Coronary artery (tissue), 2 donors: Measurements from ENCODE around the gene KRTAP10-11.

Experiments
- DNase-seq: peaks from one replicate; pipeline ENCODE4 v3.0.0-alpha.2; 2017; ENCODE audit warnings: low spot score
- H3K27ac ChIP-seq, 2 donors: fragments of 200-600 bp; sonication (generic); one replicate each; pipeline ENCODE4 v1.5.1; 2016 to 2019
- H3K4me3 ChIP-seq: fragments of 200-600 bp; sonication (generic); 2 replicates; pipeline ENCODE4 v1.5.1; 2016; ENCODE audit warnings: mild to moderate bottlenecking, moderate library complexity
- TF ChIP-seq, protein P1 (sequence below): fragments of 200-600 bp; sonication (generic); IDR thresholded peaks from one replicate; pipeline ENCODE4 v1.5.1; 2019; ENCODE audit warnings: antibody characterized with exemption

The KRTAP10-11 gene

DNA sequence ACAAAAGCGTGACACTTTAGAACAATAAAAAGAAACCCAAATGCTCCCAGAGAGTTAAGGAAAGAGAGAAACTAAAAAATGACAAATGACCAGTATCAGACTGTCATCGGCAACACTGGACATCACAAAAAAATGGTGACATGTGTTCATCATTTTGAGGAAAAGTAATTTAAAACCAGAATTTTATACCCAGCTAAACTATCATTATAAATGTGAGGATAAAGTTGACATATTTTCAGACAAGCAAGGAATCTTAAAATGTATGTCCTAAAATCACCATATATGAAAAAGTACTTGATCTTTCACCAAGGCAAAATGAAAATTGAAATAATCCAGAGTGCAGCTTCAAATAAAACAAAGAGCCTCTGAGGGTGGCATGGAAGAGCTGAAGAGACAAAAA, 1.3 kb upstream of the KRTAP10-11 start:
- H3K4me3 ChIP-seq, result no peak overlapping the region
- no peak for DNase-seq
- TF ChIP-seq, protein P1, sequence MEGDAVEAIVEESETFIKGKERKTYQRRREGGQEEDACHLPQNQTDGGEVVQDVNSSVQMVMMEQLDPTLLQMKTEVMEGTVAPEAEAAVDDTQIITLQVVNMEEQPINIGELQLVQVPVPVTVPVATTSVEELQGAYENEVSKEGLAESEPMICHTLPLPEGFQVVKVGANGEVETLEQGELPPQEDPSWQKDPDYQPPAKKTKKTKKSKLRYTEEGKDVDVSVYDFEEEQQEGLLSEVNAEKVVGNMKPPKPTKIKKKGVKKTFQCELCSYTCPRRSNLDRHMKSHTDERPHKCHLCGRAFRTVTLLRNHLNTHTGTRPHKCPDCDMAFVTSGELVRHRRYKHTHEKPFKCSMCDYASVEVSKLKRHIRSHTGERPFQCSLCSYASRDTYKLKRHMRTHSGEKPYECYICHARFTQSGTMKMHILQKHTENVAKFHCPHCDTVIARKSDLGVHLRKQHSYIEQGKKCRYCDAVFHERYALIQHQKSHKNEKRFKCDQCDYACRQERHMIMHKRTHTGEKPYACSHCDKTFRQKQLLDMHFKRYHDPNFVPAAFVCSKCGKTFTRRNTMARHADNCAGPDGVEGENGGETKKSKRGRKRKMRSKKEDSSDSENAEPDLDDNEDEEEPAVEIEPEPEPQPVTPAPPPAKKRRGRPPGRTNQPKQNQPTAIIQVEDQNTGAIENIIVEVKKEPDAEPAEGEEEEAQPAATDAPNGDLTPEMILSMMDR, result no peak
- no peak overlapping the region for H3K27ac ChIP-seq

DNA sequence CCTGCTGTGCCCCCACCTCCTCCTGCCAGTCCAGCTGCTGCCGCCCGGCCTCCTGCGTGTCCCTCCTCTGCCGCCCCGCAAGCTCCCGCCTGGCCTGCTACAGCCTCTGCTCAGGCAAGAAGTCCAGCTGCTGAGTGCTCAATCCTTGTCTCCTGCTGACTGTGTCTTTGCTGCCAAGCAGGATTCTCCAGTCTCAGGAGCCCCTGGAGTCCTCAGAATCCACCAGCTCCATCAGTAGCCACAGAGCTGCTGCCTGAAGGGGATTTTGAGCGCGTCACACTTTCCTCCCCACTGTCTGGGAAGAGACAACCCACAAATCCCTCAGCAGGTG, 973 bp downstream of the KRTAP10-11 start:
- no peak overlapping the region for H3K27ac ChIP-seq
- H3K4me3 ChIP-seq, result no peak overlapping the region
- no peak for DNase-seq
- TF ChIP-seq, protein P1, result no peak

DNA sequence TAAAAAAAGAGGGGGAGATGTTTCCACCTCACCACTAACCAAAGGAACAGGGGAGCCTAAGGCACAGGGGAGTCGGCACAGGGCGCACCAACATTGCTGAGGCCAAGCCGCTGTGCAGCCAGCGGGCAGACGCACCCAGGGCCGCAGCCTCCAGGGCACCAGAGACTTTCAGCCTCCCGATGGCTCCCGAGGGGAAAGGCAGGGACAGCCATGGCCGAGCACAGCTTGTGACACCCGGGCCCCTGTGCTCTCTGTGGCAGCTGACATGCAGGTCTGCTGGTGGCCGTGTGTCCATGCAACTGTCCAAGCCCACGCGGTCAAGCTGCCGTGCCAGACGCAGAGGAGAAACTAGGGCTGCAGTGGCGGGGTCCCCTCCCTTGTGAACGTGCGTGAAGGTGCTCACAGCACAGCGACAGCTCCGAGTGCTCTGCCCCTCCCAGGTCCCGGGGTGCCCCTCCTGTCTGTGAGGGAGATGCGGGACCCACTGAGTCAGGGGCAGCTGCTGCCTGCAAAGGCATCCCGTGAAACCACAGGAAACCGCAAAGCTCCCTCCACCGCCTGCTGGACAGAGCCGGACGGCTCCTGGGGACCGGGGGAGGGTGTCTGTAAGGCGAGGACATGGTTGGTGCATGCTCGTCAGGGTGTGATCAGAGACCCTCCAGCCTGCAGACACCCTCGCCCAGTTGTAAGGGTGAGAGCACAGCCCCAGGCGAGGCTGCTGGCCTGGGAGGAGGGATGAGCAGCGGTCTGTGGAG, 2.5 kb downstream of the KRTAP10-11 start:
- DNase-seq, result no peak
- TF ChIP-seq, protein P1, result no peak
- no peak overlapping the region for H3K27ac ChIP-seq
- no peak overlapping the region for H3K4me3 ChIP-seq

DNA sequence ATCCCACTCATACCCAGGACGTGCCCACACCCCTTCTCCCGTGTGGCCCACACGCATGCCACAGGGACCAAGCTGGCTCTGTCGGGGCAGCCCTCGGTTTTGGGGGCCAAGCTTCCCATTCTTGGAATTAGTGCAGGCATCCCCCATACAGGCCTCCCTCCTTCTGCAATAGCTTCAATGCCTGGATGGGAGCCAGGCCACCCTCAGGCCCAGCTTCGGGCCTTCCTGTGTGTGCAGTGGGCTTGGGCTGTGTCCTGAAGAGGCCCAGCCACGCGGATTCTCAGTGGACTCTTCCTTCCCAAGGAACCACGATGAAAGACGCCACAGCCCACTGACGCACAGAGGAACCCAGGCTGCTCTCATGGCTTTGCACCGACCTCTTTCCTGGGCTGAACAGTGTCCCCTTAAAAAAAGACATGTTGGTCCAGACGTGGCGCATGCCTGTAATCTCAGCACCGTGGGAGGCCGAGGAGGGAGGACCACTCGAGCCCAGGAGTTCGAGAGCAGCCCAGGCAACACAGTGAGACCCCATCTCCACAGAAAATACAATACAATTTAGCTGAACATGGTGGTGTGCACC, 3.4 kb downstream of the KRTAP10-11 start:
- DNase-seq, result no peak
- no peak overlapping the region for H3K4me3 ChIP-seq
- H3K27ac ChIP-seq, result no peak overlapping the region
- TF ChIP-seq, protein P1, result no peak

DNA sequence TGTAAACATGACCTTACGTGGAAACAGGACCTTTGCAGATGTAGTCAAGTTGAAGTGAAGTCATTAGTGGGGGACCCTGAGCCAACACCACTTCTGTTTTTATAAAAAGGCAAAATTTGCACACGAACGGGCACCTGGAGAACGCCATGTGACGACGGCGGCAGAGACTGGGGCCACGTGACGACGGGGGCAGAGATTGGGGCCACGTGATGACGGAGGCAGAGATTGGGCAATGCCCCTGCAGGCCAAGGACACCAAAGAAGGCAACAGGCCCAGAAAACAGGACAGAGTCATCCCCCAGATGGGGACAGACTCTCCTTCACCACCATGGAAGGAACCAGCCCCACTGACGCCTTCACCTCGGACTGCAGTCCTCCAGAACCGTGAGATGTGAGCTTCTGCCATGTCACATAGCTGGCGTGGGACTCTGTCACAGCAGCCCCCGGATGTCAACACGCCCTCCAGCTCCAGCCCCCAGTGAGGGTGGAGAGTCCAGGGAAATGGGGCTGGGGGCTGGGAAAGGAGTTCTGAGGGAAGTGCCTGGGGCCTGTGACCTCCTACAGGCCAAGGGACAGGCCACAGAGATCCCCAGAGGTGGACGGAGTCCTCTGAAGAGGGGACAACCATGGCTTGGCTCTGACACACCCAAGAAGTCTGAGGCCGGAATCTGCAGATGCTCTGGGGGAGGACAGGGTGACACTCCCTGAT, 4.2 kb downstream of the KRTAP10-11 start:
- H3K4me3 ChIP-seq, result no peak overlapping the region
- no peak overlapping the region for H3K27ac ChIP-seq
- TF ChIP-seq, protein P1, result no peak
- DNase-seq, result no peak

DNA sequence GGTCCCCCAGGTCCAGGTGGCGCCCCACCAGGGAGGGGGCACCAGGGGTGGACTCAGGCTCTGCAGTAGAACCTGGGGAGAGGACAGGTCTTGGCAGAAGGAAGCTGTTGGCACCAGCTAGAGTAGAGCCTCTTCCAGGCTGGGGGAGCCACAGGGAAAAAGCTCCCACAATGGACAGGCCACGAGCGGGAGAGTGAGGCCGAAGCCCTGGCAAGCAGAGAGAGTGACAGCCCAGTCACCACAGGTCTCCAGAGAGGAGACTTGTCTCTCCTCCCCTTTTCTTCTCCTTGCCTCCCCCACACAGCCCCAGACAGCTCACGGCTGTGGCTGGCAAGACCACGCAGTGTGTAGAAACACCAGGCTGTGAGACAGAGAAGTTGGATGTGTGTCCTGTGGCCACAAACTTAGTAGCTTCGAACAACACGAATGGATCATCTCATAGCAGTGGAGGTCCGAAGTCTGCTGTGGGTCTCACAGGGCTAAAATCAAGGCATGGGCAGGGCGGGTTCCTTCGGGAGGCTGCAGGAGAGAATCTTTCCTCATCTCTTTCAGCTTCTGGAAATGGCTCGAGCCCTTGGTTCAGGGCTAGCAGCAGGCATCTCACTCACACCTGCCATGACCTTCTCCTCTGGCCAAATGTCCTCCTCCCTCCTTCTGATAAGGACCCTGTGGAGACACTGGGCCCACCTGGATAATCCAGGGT, 4.9 kb downstream of the KRTAP10-11 start:
- H3K27ac ChIP-seq, result no peak overlapping the region
- no peak for DNase-seq
- TF ChIP-seq, protein P1, result no peak

More for the DNA sequence above, 4.9 kb downstream of the KRTAP10-11 start:
- no peak overlapping the region for H3K4me3 ChIP-seq
